ENCODE measurements around the gene NAPB.

The NAPB gene

GRCh38 chr20:23368316-23369071 is 52.8 kb downstream of the NAPB start:
- H3K27me3 Mint-ChIP-seq, result no peaks in the 10 kb centered on the region
- H3K9me3 Mint-ChIP-seq, result no peaks in the 10 kb centered on the region
- DNase-seq, result no peak
- no peak overlapping the region for H3K27ac Mint-ChIP-seq
- peaks cover 41% of the 10 kb centered on the region for H3K4me1 Mint-ChIP-seq
- no peak for ATAC-seq
- H3K4me3 Mint-ChIP-seq, result no peak overlapping the region

GRCh38 chr20:23367770-23368169 is 53.5 kb downstream of the NAPB start:
- H3K4me3 Mint-ChIP-seq, result no peak overlapping the region
- no peak overlapping the region for H3K27ac Mint-ChIP-seq
- no peaks in the 10 kb centered on the region for H3K27me3 Mint-ChIP-seq
- no peaks in the 10 kb centered on the region for H3K9me3 Mint-ChIP-seq
- DNase-seq (no peak), ATAC-seq (peak; percentile 58)
- peaks cover 48% of the 10 kb centered on the region for H3K4me1 Mint-ChIP-seq

GRCh38 chr20:23366384-23366783 is 54.9 kb downstream of the NAPB start:
- Mint-ChIP-seq H3K27ac (peak overlapping the region; percentile 87 to 92), H3K4me3 (peak overlapping the region; percentile 50 to 66), H3K4me1 (peaks cover 50% of the 10 kb centered on the region), H3K9me3 (no peaks in the 10 kb centered on the region), H3K27me3 (no peaks in the 10 kb centered on the region)
- peak; percentile 25 for ATAC-seq
- no peak for DNase-seq

- Mint-ChIP-seq H3K4me1 (peaks cover 54% of the 10 kb centered on the region), H3K27me3 (no peaks in the 10 kb centered on the region), H3K9me3 (no peaks in the 10 kb centered on the region), H3K27ac (peak overlapping the region; percentile 87 to 92), H3K4me3 (peak overlapping the region; percentile 50 to 51)
- no peak for ATAC-seq
- no peak for DNase-seq
These were observed 55.7 kb downstream of the NAPB start for GRCh38 chr20:23365390-23366165.

- Mint-ChIP-seq H3K27me3 (no peaks in the 10 kb centered on the region), H3K27ac (no peak overlapping the region), H3K4me3 (peak overlapping the region; percentile 84 to 93), H3K4me1 (peaks cover 64% of the 10 kb centered on the region), H3K9me3 (no peaks in the 10 kb centered on the region)
- no peak for DNase-seq
- no peak for ATAC-seq
These were observed 58.0 kb downstream of the NAPB start for GRCh38 chr20:23363257-23363649.

GRCh38 chr20:23362392-23363256 is 58.7 kb downstream of the NAPB start:
- Mint-ChIP-seq H3K27me3 (no peaks in the 10 kb centered on the region), H3K4me1 (peaks cover 60% of the 10 kb centered on the region), H3K9me3 (no peaks in the 10 kb centered on the region), H3K4me3 (peak overlapping the region; percentile 84 to 93), H3K27ac (peak overlapping the region; percentile 92 to 99)
- ATAC-seq, result no peak
- DNase-seq, result peak; percentile 17 to 33

- H3K27me3 Mint-ChIP-seq, result no peaks in the 10 kb centered on the region
- peak within 1 kb of the TSS; percentile 92 to 99 for H3K27ac Mint-ChIP-seq
- peaks cover 59% of the 10 kb centered on the region for H3K4me1 Mint-ChIP-seq
These were observed 59.6 kb downstream of the NAPB start, which contains the start of gene GZF1 for GRCh38 chr20:23361476-23362391. TSS of gene GZF1 (plus strand) at chr20:23362182. CDS start at chr20:23364384, 2,202 bp downstream.

GRCh38 chr20:23361119-23361475 is 60.2 kb downstream of the NAPB start:
- peaks cover 54% of the 10 kb centered on the region for H3K4me1 Mint-ChIP-seq
- no peak for DNase-seq
- no peaks in the 10 kb centered on the region for H3K27me3 Mint-ChIP-seq
- peak overlapping the region; percentile 74 to 89 for H3K27ac Mint-ChIP-seq
- no peaks in the 10 kb centered on the region for H3K9me3 Mint-ChIP-seq
- ATAC-seq, result no peak
- H3K4me3 Mint-ChIP-seq, result peak overlapping the region; percentile 80 to 84

More at GRCh38 chr20:23361476-23362391, 59.6 kb downstream of the NAPB start, which contains the start of gene GZF1:
- DNase-seq (peak; percentile 98 to 99), ATAC-seq (peak; percentile 84)
- Mint-ChIP-seq H3K9me3 (no peaks in the 10 kb centered on the region), H3K4me3 (peak within 1 kb of the TSS; percentile 84 to 93)

GRCh38 chr20:23360531-23360930 is 60.8 kb downstream of the NAPB start:
- ATAC-seq (no peak), DNase-seq (no peak)
- Mint-ChIP-seq H3K4me3 (peak overlapping the region in 1 of 2 donors; percentile 84), H3K27me3 (no peaks in the 10 kb centered on the region), H3K27ac (peak overlapping the region in 1 of 2 donors; percentile 89), H3K4me1 (peaks cover 50% of the 10 kb centered on the region), H3K9me3 (no peaks in the 10 kb centered on the region)

- H3K4me3 Mint-ChIP-seq, result peak overlapping the region; percentile 88 to 97
These were observed 62.2 kb downstream of the NAPB start for GRCh38 chr20:23358923-23359593.

GRCh38 chr20:23358563-23358906 is 62.8 kb downstream of the NAPB start:
- no peaks in the 10 kb centered on the region for H3K27me3 Mint-ChIP-seq
- peaks cover 40% of the 10 kb centered on the region for H3K4me1 Mint-ChIP-seq
- DNase-seq, result no peak

More at GRCh38 chr20:23358923-23359593, 62.2 kb downstream of the NAPB start:
- H3K9me3 Mint-ChIP-seq, result no peaks in the 10 kb centered on the region
- no peak for DNase-seq
- no peaks in the 10 kb centered on the region for H3K27me3 Mint-ChIP-seq
- no peak for ATAC-seq
- H3K4me1 Mint-ChIP-seq, result peaks cover 41% of the 10 kb centered on the region
- no peak overlapping the region for H3K27ac Mint-ChIP-seq

GRCh38 chr20:23357767-23358562 is 63.3 kb downstream of the NAPB start:
- H3K9me3 Mint-ChIP-seq, result no peaks in the 10 kb centered on the region
- DNase-seq, result peak; percentile 99 to 100
- H3K27ac Mint-ChIP-seq, result peak overlapping the region; percentile 92 to 98
- peak overlapping the region; percentile 88 to 97 for H3K4me3 Mint-ChIP-seq
- H3K27me3 Mint-ChIP-seq, result no peaks in the 10 kb centered on the region
- peak; percentile 85 for ATAC-seq
- peaks cover 38% of the 10 kb centered on the region for H3K4me1 Mint-ChIP-seq

More at GRCh38 chr20:23358563-23358906, 62.8 kb downstream of the NAPB start:
- Mint-ChIP-seq H3K9me3 (no peaks in the 10 kb centered on the region), H3K27ac (peak overlapping the region in 1 of 2 donors; percentile 78), H3K4me3 (peak overlapping the region; percentile 88 to 97)
- no peak for ATAC-seq

GRCh38 chr20:23356203-23356602 is 65.1 kb downstream of the NAPB start:
- no peaks in the 10 kb centered on the region for H3K9me3 Mint-ChIP-seq
- ATAC-seq, result no peak
- peaks cover 43% of the 10 kb centered on the region for H3K4me1 Mint-ChIP-seq
- no peak overlapping the region for H3K4me3 Mint-ChIP-seq
- DNase-seq, result no peak
- no peak overlapping the region for H3K27ac Mint-ChIP-seq
- H3K27me3 Mint-ChIP-seq, result no peaks in the 10 kb centered on the region

Data from stimulated activated naive CD8-positive, alpha-beta T cell treated with anti-CD3 and anti-CD28 coated beads, Interleukin-15, amount 100 ng/mL, for 72 hours (primary cell).